ENCODE results near the gene TACC2. TPM values are rescaled to one million over a fixed set of nuclear protein-coding genes. Genes with fewer than 3 reads are reported as not detected.

Gene TACC2
- total RNA-seq, 2 donors from 2014 or later, result 247 to 286 TPM

DNA sequence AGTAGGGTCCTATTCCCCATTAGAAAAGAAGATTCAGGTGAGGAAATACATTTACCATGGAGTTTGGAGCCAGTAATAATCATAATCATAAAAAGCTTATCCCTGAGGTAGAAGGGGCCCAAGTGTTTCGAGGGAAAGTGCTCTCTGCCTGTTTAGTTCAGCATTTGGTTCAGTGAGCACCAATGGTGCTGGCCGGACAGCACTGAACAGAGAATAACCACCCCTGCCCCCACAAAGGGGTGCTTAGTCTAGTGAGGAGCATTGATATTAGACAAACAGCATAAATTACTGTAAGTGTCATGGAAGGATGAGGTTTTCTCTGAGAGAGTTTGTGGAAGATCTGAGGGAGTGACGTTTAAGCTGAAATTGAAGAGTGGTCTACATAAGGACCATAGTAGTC lies 39.5 kb upstream of the TACC2 start:
- DNase-seq (ENCODE audit: low spot score), result no peak
- H3K4me1 ChIP-seq, result no peaks in the 10 kb centered on the region
- H3K9me3 ChIP-seq, result no peaks in the 10 kb centered on the region
- no peaks in the 10 kb centered on the region for H3K27me3 ChIP-seq
- H3K27ac ChIP-seq, result no peak overlapping the region
- no peaks in the 10 kb centered on the region for H3K36me3 ChIP-seq
- H3K4me3 ChIP-seq, result no peak overlapping the region
- TF ChIP-seq, protein P1, sequence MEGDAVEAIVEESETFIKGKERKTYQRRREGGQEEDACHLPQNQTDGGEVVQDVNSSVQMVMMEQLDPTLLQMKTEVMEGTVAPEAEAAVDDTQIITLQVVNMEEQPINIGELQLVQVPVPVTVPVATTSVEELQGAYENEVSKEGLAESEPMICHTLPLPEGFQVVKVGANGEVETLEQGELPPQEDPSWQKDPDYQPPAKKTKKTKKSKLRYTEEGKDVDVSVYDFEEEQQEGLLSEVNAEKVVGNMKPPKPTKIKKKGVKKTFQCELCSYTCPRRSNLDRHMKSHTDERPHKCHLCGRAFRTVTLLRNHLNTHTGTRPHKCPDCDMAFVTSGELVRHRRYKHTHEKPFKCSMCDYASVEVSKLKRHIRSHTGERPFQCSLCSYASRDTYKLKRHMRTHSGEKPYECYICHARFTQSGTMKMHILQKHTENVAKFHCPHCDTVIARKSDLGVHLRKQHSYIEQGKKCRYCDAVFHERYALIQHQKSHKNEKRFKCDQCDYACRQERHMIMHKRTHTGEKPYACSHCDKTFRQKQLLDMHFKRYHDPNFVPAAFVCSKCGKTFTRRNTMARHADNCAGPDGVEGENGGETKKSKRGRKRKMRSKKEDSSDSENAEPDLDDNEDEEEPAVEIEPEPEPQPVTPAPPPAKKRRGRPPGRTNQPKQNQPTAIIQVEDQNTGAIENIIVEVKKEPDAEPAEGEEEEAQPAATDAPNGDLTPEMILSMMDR (IDR thresholded peaks at IDR 0.05), result no peak

DNA sequence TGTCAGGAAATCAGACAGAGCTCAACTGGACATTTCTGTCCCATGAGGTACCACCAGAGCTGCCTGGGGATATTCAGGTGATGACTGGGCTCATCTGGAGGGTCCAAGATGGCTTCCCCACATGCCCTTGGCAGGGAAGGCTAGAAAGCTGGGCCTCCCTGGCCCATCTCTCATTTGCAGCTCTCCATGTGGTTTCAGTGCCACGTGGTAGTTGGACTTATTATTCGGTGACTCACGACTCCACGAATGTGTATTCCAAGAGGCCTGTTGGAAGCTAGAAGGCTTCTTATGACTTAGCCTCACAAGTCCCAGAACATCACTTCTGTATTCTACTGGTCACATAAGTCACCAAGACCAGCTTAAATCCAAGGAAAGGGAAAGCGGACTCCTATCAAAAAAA lies 36.7 kb upstream of the TACC2 start:
- Histone ChIP-seq H3K27ac (no peak overlapping the region), H3K4me3 (no peak overlapping the region), H3K27me3 (no peaks in the 10 kb centered on the region), H3K4me1 (no peaks in the 10 kb centered on the region), H3K36me3 (peaks cover 17% of the 10 kb centered on the region), H3K9me3 (no peaks in the 10 kb centered on the region)
- DNase-seq (ENCODE audit: low spot score), result no peak
- TF ChIP-seq, protein P1 (IDR thresholded peaks at IDR 0.05), result no peak

DNA sequence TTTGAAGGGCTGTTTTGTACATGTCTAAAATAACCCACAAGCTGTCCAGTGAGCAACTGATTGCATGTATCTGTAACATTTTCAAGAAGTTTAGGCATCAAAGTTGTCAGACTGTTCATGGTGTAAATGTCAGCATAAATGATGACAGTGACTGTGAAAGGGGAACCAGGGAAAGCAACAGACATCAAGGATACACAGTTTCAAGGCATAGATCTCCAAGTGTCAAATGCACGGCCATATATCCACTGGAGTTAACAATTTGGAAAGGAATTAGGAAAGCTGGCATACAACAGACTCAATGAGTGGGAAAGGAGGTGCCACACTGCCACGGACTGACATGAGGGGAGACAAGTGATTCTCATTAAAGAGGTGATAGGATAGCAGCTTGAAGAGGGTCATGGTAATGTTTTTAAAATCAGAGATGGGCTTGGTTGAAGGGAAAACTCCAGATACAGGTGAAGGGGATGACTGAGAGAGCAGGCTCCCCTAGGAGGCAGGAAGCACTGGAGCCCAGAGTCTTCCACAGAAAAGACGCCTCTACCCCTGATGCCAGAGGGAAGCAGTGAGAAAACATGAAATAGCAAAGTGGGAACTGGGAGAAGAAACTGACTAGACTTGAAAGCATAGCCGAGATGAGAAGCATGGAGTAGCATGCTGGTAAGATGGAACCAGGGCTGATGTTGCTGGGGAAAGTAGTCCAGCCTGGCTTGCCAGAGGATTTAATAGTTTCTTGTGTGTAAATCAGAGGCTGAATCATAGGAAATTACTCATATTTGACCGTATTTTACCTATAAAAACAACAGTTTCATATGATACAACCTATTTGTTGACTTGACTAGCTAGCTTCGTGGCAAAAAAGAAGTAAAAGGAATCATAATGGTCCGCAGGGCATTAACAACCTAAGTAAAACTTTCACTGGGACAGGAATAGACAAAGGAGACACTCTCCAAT lies 32.6 kb upstream of the TACC2 start:
- peaks cover 38% of the 10 kb centered on the region for H3K36me3 ChIP-seq

DNA sequence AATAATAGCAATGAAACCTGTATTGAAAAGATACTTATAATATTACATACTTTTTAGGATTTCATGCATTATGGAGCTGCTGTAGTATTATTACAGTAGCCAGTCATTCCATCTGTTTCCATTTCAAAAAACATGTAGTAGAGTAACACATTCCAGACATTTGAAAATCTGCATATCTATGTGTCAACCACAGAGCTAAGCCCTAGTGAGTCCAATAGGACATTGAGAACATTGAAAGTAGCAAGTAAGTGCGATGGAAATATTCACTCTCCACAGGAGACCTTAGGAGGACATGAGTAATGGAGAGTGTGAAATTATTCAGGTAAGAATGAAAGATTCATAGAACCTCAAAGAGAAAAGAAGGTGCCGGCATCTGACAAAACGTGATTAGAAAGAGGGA lies 29.3 kb upstream of the TACC2 start:
- Histone ChIP-seq H3K9me3 (no peaks in the 10 kb centered on the region), H3K4me1 (no peaks in the 10 kb centered on the region), H3K27ac (no peak overlapping the region), H3K27me3 (no peaks in the 10 kb centered on the region), H3K4me3 (no peak overlapping the region), H3K36me3 (peaks cover 45% of the 10 kb centered on the region)
- no peak for DNase-seq (ENCODE audit: low spot score)
- TF ChIP-seq, protein P1 (IDR thresholded peaks at IDR 0.05), result no peak

More for the DNA sequence above, 32.6 kb upstream of the TACC2 start:
- H3K27ac ChIP-seq, result no peak overlapping the region
- H3K9me3 ChIP-seq, result no peaks in the 10 kb centered on the region
- TF ChIP-seq, protein P1 (IDR thresholded peaks at IDR 0.05), result no peak
- H3K27me3 ChIP-seq, result no peaks in the 10 kb centered on the region
- no peaks in the 10 kb centered on the region for H3K4me1 ChIP-seq
- no peak for DNase-seq (ENCODE audit: low spot score)
- H3K4me3 ChIP-seq, result no peak overlapping the region

DNA sequence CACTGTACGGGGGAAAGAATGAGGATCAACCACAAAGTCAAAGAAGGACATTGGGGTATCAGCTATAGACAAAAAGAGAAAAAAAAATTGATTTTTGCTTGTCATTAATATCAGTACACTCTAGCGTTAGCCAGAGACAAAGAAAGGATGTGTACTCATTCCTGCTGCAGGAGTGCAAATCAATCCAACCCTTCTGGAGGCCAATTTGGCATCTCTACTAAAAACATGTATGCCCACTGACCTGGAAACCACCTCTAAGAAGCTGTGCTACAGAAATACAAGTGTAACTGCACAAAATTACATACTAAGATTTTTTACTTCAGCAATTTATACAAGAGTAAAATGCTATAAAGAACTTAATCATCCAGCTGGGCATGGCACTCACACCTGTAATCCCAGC lies 27.5 kb upstream of the TACC2 start:
- H3K27ac ChIP-seq, result no peak overlapping the region
- TF ChIP-seq, protein P1 (IDR thresholded peaks at IDR 0.05), result no peak
- H3K27me3 ChIP-seq, result no peaks in the 10 kb centered on the region
- no peaks in the 10 kb centered on the region for H3K4me1 ChIP-seq
- peaks cover 54% of the 10 kb centered on the region for H3K36me3 ChIP-seq
- DNase-seq (ENCODE audit: low spot score), result no peak
- H3K4me3 ChIP-seq, result no peak overlapping the region
- no peaks in the 10 kb centered on the region for H3K9me3 ChIP-seq
